GM10266 (cell line): ENCODE results near the gene CCR9.

Experiments used
- DNase-seq: peaks from one replicate; pipeline ENCODE4 v3.0.0; 2012; ENCODE audit errors: extremely low spot score
- CTCF ChIP-seq: IDR thresholded peaks from 2 replicates; pipeline ENCODE4 v1.5.1; 2012; ENCODE audit warnings: mild to moderate bottlenecking, low read depth; ENCODE audit not compliant: control insufficient read depth, insufficient read depth; ENCODE audit errors: missing control alignments

The CCR9 gene

DNA sequence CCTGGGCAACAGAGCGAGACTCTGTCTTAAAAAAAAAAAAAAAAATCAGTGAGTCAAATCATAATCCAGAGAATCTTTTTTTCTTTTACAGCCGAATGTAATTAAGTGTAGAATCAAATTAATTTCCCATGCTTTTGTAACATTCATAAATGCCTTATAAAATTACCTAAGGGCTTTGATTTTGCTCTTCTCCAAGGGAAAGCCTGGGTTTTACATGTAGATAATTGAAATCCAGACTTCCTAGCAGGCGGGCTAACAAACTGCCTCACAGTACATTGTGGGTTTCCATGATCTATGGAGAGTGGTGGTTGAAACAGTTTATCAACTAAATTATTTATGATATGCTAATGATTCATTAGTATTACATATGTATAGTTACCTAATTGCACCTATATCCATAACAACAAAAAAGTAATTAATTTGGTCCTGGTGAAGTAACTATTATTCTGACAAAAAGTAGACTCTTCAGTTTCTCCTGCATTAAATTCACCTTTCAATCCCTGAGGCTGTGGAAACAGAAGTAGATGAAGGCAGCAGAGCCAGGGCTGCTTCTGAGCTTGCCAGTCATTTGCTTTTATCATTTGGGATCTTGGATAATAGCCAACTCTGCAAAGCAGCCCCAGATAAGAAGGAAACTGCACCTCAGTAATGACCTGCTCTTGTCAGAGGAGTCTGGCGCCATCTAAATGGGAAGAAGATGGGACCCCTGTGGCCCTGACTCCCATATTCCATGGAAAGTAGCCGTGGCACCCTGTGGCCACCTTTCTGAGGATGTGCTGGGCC lies 9.5 kb downstream of the CCR9 start:
- no peak for TF ChIP-seq CTCF
- DNase-seq = no peak

- no peak for TF ChIP-seq CTCF
- no peak for DNase-seq
Observed at GRCh38 chr3:45896956-45897355, 10.6 kb downstream of the CCR9 start.

DNA sequence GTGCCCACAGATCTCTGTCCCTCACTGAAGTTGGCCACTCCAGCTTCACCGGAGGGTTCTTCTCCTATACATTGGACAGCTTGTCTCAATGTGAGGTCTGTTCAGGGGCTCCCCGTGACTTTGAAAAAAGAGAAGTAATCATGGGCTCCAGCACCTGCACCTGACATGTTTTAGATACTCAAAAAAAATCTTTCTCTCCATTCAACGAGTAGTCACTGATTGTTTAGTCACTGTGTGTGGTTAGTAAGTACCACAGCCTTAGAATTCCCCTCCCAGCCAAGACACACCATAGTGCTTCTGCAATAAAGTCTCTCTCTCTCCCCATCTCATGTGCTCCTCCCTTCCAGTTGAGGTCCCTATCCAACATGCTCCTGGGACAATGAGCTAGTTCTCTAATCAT lies 18.6 kb downstream of the CCR9 start:
- TF ChIP-seq CTCF = no peak
- DNase-seq = peak; percentile 58

DNA sequence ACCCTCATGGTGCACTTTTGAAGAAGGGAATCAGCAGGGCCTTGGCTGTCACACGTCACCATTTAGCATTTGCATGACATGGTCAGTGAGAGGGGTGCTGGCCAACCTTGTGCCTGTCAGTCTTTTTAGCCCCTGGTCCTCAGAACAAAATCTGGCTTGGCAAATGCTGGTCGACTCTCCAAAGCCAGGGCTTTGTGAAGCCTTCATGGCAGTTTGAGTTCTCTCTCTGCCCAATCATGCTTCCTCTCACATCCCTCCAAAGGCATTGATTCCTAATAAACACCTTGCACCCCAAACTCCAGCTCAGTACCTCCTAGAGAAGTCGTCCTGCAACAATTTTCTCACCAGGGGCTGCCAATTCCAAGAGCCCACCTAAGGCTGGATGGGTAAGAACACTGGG lies 19.4 kb downstream of the CCR9 start:
- no peak for DNase-seq
- no peak for TF ChIP-seq CTCF

GRCh38 chr3:45906681-45907407 lies 20.5 kb downstream of the CCR9 start:
- no peak for DNase-seq
- peak; percentile 47 for TF ChIP-seq CTCF

DNA sequence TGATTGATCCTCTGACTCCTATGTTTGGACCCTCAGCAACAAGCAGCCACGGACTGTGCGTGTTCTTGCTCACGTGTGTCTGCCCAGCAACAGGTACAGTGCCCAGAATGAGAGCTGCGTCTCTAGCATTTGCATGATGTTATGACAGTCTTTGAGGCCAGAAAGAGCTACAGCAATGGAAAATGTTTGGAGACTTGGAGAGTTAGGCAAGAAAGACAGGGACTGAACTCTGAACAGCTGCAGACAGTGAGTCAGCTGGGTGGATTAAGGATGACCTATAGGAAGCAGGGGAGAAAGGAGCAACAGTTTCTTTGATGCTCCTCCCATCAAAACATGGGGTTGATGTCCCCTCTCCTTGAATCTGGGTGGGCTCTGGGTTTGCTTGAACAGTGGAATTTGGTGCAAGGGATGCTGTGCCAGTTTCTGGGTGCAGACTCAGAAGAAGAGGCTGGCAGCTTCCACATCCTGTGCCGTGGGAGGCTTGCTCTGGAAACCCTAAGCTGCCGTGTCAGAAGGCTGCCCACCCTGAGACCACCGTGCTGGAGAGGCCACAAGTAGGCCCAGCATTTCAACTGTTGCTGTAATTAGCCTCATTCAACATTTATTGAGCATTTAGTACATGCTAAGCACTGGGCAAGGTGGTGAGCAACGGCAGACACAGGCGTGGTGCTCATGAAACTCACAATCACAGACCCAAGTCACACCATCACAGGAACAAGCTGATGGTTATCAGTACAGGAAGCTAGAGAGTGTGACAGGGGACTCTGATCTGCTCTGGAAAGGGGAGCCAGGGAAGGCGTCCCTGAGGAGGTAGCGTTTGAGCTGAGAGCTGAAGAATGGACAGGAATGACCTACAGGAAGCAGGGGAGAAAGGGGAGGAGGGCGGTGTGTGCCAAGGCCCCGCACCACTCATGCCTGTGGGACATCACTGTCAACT lies 21.7 kb downstream of the CCR9 start:
- TF ChIP-seq CTCF = no peak
- DNase-seq = no peak
